Measurements from ENCODE around the gene ILF3. TPM values are rescaled to one million over a fixed set of nuclear protein-coding genes. Genes with fewer than 3 reads are reported as not detected.

Gene ILF3
- polyA plus RNA-seq (ENCODE audit: insufficient read depth in 1 of 5, insufficient read length in 5 of 5, low replicate concordance in 1 of 5), result 100 to 1,000 TPM; 275 to 315 (median 296) TPM
- long read RNA-seq, donor 1, full-length matches to known transcripts, result 75 of 437 reads
- long read RNA-seq, donor 1, partial matches to known transcripts, result 362 of 437 reads
- long read RNA-seq, donor 1, other reads (novel, unspliced or antisense), result 0 of 437 reads
- long read RNA-seq, donor 2, full-length matches to known transcripts, result 30 of 66 reads
- long read RNA-seq, donor 2, partial matches to known transcripts, result 36 of 66 reads
- long read RNA-seq, donor 2, other reads (novel, unspliced or antisense), result 0 of 66 reads
- long read RNA-seq, donor 3, full-length matches to known transcripts, result 42 of 157 reads
- long read RNA-seq, donor 3, partial matches to known transcripts, result 115 of 157 reads
- long read RNA-seq, donor 3, other reads (novel, unspliced or antisense), result 0 of 157 reads
- long read RNA-seq, donor 4, transcript ILF3-221 (3 exons, 2,579 nt), result major isoform, 29 of 103 reads
- long read RNA-seq, donor 4, partial matches to known transcripts, result 74 of 103 reads
- long read RNA-seq, donor 4, other reads (novel, unspliced or antisense), result 0 of 103 reads
- long read RNA-seq, donor 5, full-length matches to known transcripts, result 41 of 216 reads
- long read RNA-seq, donor 5, partial matches to known transcripts, result 175 of 216 reads
- long read RNA-seq, donor 5, other reads (novel, unspliced or antisense), result 0 of 216 reads
- long read RNA-seq, donor 6, full-length matches to known transcripts, result 43 of 258 reads
- long read RNA-seq, donor 6, partial matches to known transcripts, result 215 of 258 reads
- long read RNA-seq, donor 6, other reads (novel, unspliced or antisense), result 0 of 258 reads
- long read RNA-seq, donor 7, full-length matches to known transcripts, result 18 of 84 reads
- long read RNA-seq, donor 7, partial matches to known transcripts, result 66 of 84 reads
- long read RNA-seq, donor 7, other reads (novel, unspliced or antisense), result 0 of 84 reads
- long read RNA-seq, donor 8, transcript ILF3-221 (3 exons, 2,579 nt), result major isoform, 13 of 78 reads
- long read RNA-seq, donor 8, partial matches to known transcripts, result 62 of 78 reads
- long read RNA-seq, donor 8, other reads (novel, unspliced or antisense), result 0 of 78 reads

GRCh38 chr19:10653732-10654609 lies at the start of gene ILF3:
ILF3 (plus strand) TSS chr19:10654346; CDS start chr19:10670606, 16,260 bp downstream.
- DNase-seq, result peak; percentile 100

DNA sequence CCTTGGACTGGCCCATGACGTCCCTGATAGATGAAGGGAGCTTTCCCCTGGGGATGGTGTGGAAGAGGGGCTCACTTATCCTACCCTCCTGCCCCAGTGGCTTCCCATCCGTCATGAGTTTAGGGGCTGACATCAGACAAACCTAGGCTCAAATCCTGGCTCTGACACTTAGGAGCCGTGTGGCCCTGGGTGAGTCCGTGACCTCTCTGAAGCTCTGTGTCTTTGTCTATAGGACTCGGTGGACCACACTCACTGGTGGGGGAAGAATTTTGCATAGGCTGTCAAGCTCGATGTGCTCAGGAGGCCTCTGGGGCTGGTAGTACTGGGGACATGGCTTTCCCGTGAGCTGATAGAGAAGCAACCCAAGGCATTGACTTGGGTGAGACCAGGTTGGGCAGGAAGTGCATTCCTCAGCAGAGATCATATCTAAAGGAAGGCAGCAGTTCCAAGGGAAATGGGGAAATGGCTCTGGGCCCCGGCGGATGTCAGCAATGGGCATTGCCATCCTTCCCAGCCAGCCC lies 49.6 kb upstream of the ILF3 start:
- DNase-seq, result peak in 1 of 2 donors; percentile 3

GRCh38 chr19:10611907-10612306 lies 42.2 kb upstream of the ILF3 start:
- DNase-seq, result no peak

DNA sequence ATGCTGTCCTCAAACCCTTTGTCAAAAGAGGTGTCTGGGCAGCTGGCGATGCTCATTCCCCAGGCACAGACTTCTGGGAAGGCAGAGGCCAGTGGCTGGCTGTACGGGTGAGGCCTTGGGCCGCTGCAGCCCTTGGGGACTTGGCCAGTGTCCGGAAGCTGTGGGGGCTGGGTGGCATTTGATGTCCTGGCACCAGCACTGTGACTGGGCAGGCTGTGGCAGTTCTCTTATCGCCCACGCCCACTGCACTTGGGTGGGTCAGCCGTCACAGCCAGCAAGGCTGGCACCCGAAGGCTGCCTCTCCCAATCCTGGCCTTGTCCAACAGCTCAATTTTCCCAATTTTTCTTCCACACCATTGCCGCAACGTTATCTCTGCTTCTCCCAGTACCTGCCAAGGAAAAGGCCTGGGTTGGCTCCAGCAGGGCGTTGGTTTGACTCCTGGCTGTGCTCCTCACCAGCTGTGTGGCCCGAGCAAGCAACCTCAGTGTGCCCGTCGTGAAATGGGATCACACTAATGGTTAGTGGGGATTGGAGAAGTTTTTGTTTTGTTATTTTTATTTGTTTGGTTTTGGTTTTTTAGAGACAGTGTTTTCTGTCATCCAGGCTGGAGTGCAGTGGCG lies 41.5 kb upstream of the ILF3 start:
- DNase-seq, result peak in 1 of 2 donors; percentile 8

- no peak for DNase-seq
Observed at GRCh38 chr19:10615429-10616023, 38.6 kb upstream of the ILF3 start.

GRCh38 chr19:10617409-10618121 lies 36.6 kb upstream of the ILF3 start:
- no peak for DNase-seq

DNA sequence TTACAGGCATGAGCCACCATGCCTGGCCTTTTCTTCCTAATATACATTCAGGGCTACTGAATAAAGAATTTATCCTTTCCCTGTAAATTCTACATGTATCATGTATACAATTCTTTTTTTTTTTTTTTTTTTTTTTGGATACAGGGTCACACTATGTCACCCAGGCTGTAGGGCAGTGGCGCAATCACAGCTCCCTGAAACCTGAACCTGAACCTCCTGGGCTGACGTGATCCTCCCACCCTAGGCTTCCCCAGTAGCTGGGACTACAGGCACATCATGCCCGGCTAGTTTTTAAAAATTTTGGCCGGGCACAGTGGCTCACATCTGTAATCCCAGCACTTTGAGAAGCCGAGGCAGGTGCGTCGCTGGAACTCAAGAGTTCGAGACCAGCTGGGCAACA lies 35.3 kb upstream of the ILF3 start:
- DNase-seq, result no peak

DNA sequence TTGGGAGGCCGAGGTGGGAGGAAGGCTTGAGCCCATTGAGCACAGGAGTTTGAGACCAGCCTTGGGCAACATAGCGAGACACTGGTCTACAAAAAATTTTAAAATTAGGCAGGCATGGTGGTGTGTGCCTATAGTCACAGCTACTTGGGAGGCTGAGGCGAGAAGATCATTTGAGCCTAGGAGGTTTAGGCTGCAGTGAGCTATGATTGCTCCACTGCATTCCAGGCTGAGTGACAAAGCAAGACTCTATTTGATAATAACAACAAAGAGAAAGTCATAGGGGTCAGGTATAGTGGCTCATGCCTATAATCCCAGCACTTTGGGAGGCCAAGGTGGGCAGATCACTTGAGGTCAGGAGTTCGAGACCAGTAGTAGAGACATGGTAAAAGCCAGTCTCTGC lies 33.4 kb upstream of the ILF3 start:
- DNase-seq, result no peak

- no peak for DNase-seq
Observed at GRCh38 chr19:10621966-10622365, 32.2 kb upstream of the ILF3 start.

DNA sequence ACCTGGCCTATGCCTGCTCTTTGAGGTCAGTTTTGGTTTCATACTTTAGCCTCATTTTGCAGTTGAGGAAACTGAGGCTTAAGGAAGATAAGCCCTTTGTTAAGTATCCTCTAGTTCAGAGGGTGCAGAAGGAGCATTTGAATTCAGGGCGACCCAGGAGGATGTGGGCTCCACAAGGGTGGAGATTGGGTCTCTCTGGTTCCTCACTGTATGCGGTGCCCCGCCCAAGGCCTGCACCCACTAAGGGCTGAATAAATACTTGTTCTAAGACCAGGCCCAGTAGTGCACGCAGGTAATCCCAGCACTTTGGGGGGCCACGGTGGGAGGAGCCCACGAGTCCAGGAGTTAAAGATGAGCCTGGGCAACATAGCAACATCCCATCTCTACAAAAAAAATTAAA lies 29.6 kb upstream of the ILF3 start:
- DNase-seq, result no peak

- peak; percentile 88 to 89 for DNase-seq
Observed at GRCh38 chr19:10625003-10625761, 29.0 kb upstream of the ILF3 start, which contains the start of gene SLC44A2. SLC44A2 (plus strand) TSS chr19:10625553; CDS start chr19:10625634, 81 bp downstream.

GRCh38 chr19:10625762-10626138 lies 28.4 kb upstream of the ILF3 start:
- no peak for DNase-seq

- no peak for DNase-seq
Observed at GRCh38 chr19:10631874-10632273, 22.3 kb upstream of the ILF3 start.

DNA sequence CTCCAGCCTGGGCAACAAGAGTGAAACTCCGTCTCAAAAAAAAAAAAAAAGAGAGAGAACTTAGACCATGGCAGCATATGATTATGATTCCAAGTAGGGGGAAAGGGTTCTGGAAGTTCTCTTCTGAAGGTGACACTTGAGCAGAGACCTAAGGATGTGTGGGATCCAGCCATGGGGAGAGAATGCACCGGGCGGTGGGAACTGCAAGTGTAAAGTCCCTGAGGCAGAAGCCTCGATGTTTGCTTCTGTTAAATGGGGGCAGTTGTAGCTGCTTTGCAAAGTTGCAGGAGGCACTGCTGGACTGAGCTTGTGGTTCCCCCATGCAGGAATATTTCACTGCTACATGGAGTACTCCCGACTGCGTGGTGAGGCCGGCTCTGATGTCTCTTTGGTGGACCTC lies 19.7 kb upstream of the ILF3 start:
- no peak for DNase-seq

DNA sequence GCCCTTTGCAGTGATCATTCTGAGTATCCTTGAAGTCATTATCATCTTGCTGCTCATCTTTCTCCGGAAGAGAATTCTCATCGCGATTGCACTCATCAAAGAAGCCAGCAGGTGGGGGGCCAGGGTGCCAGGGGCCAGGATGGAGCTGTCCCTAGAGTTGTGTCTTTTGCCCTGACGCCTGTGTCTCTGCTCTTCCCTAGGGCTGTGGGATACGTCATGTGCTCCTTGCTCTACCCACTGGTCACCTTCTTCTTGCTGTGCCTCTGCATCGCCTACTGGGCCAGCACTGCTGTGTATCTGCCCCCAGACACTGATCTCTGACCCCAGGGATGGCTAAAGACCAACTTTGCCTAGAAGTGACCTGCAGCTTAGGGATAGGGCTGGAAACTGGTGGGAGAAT lies 19.2 kb upstream of the ILF3 start:
- no peak for DNase-seq

DNA sequence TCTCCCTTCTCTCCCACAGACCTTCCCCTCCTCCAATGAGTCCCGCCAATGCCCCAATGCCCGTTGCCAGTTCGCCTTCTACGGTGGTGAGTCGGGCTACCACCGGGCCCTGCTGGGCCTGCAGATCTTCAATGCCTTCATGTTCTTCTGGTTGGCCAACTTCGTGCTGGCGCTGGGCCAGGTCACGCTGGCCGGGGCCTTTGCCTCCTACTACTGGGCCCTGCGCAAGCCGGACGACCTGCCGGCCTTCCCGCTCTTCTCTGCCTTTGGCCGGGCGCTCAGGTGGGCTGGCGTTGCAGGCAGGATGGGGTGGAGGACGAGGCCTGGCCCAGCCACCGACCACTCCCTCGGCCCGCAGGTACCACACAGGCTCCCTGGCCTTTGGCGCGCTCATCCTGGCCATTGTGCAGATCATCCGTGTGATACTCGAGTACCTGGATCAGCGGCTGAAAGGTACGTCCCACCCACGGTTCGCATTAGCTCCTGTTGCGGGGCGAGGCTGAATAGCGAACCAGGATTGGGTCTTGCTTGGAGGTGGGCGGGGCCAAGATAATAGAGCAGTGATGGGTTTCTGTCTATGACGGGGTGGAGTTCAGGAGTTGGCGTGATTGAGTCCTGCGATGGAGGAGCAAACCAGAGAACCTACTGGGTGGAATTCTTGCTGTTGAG lies 17.7 kb upstream of the ILF3 start:
- DNase-seq, result no peak

DNA sequence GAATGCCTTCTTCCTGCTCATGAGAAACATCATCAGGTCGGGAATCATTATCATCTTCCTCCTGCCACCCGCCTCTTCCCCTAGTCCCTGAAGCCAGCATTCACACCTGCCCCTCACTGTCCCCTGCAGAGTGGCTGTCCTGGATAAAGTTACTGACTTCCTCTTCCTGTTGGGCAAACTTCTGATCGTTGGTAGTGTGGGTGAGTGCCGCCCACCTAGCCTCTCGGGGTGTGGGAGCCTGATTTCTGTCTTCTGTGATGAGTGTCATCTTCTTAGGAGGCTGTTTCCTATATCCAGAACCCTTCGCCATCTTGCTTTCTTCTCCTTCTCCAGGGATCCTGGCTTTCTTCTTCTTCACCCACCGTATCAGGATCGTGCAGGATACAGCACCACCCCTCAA lies 16.3 kb upstream of the ILF3 start:
- DNase-seq, result no peak

- no peak for DNase-seq
Observed at GRCh38 chr19:10639836-10640235, 14.3 kb upstream of the ILF3 start.
